Measurements from ENCODE around the gene CTTN. TPM values are rescaled to one million over a fixed set of nuclear protein-coding genes. Genes with fewer than 3 reads are reported as not detected.

The CTTN gene
- total and polyA plus RNA-seq, 2 of the 8 experiments (the other 6 are each of a cell fraction or from before 2014, with no cell fraction given), result 84.6 to 216 TPM

- no peak overlapping the region for H2BK12ac ChIP-seq (ENCODE audit: low read depth, low read length)
- CTCF ChIA-PET (ENCODE audit: partially characterized antibody), result interaction anchor here (1.3 kb wide), 1 partner anchor 15 kb away, joined by 4 read pairs; no protein-coding TSS in a partner anchor
- no peak overlapping the region for H3K23ac ChIP-seq (ENCODE audit: insufficient read length)
- H2BK15ac ChIP-seq (ENCODE audit: low read length), result no peak overlapping the region
- no peaks in the 10 kb centered on the region for H3K36me3 ChIP-seq (ENCODE audit: control insufficient read depth in 2 of 4, insufficient read depth in 4 of 4, low read length in 3 of 4)
- no peak overlapping the region for H4K91ac ChIP-seq (replicated peaks; ENCODE audit: insufficient read length, low read length)
- H3K14ac ChIP-seq (ENCODE audit: insufficient read length), result no peak overlapping the region
- no peak overlapping the region for H2BK20ac ChIP-seq (ENCODE audit: low read length)
- no peaks in the 10 kb centered on the region for H3K79me1 ChIP-seq (ENCODE audit: low read depth, low read length)
- H3K9ac ChIP-seq (replicated peaks in 1 of 4; ENCODE audit: extremely low read depth in 1 of 4, low read depth in 3 of 4, low read length in 3 of 4), result no peak overlapping the region
- no peaks in the 10 kb centered on the region for H4K20me1 ChIP-seq (replicated peaks in 1 of 2; ENCODE audit: control insufficient read depth in 1 of 2, insufficient read depth in 2 of 2, low read length in 2 of 2)
- no peak overlapping the region for H3K4me2 ChIP-seq (ENCODE audit: insufficient read depth in 1 of 2, low read depth in 2 of 2, low read length in 2 of 2)
- no peak overlapping the region for H3K4me3 ChIP-seq (ENCODE audit: extremely low read depth in 1 of 4, insufficient read depth in 2 of 4, low read depth in 3 of 4, low read length in 4 of 4)
- H3K9me3 ChIP-seq (ENCODE audit: insufficient read depth in 2 of 2, low read depth in 1 of 2, low read length in 1 of 2), result peaks cover 0 to 4% of the 10 kb centered on the region in 2 experiments; a peak in 2 of 4 replicates
- H3K56ac ChIP-seq (replicated peaks; ENCODE audit: insufficient read length, low read depth, low read length), result no peak overlapping the region
- no peak overlapping the region for H2AFZ ChIP-seq (ENCODE audit: low read length)
- H3K4ac ChIP-seq (replicated peaks; ENCODE audit: insufficient read length, low read depth, low read length), result no peak overlapping the region
- POLR2A ChIA-PET (ENCODE audit: partially characterized antibody), result no interaction called here
- no peak for DNase-seq (ENCODE audit: low read depth in 1 of 2, low spot score in 2 of 2)
- H3K18ac ChIP-seq (ENCODE audit: extremely low read depth, low read length), result no peak overlapping the region; the same call in 1 of the 2 replicates
- H4K8ac ChIP-seq (ENCODE audit: extremely low read depth, insufficient read depth, low read length), result no peak overlapping the region
- H2BK5ac ChIP-seq (ENCODE audit: low read depth, low read length), result no peak overlapping the region
- H3K27me3 ChIP-seq (replicated peaks in 1 of 4; ENCODE audit: control insufficient read depth in 3 of 4, extremely low read depth in 1 of 4, insufficient read depth in 3 of 4, low read length in 3 of 4), result 0 out of 7 replicates have a peak, but pooled peaks cover 0 to 2% (median 0%) of the 10 kb centered on the region in 4 experiments
- no peaks in the 10 kb centered on the region for H3K23me2 ChIP-seq (ENCODE audit: low read depth, low read length)
- no peaks in the 10 kb centered on the region for H3K79me2 ChIP-seq (ENCODE audit: control insufficient read depth in 1 of 2, insufficient read depth in 2 of 2, low read length in 2 of 2)
- 100% methylated on average over 1 of the region's 1 CpG; no CpG with 5 or more reads in 1 of the 2 experiments for WGBS, 2 experiments (ENCODE audit: extremely low coverage in 1 of 2, insufficient coverage in 1 of 2, insufficient read length in 1 of 2, insufficient replicate concordance in 2 of 2, low coverage in 1 of 2, low lambda C conversion rate in 2 of 2, missing lambda C conversion rate in 1 of 2)
- no peak overlapping the region for H2BK120ac ChIP-seq (replicated peaks; ENCODE audit: low read depth, low read length)
- no peak overlapping the region for H3K27ac ChIP-seq (ENCODE audit: low read depth, low read length)
- H4K5ac ChIP-seq (ENCODE audit: insufficient read length, low read depth, low read length), result no peak overlapping the region
- no peak for FAIRE-seq
- H2AK5ac ChIP-seq (ENCODE audit: low read depth, low read length), result no peak overlapping the region
- H3K4me1 ChIP-seq (replicated peaks in 1 of 4; ENCODE audit: control insufficient read depth in 3 of 4, insufficient read depth in 4 of 4, low read length in 3 of 4), result peaks cover 0 to 3% (median 0%) of the 10 kb centered on the region in 4 experiments; a peak in 2 of 7 replicates
- TF ChIP-seq GTF2F1 (IDR thresholded peaks at IDR 0.05; ENCODE audit: borderline replicate concordance, low read depth, low read length) (no peak), GABPA (IDR thresholded peaks at IDR 0.05; ENCODE audit: borderline replicate concordance, insufficient read depth, low read length) (no peak), TEAD4 (IDR thresholded peaks at IDR 0.05; ENCODE audit: low read depth, low read length) (no peak), SP1 (IDR thresholded peaks at IDR 0.05; ENCODE audit: low read depth, low read length) (no peak), KDM4A (IDR thresholded peaks at IDR 0.05; ENCODE audit: low read depth, low read length, severe bottlenecking) (no peak), CHD2 (IDR thresholded peaks at IDR 0.05; ENCODE audit: low read length) (no peak), RBBP5 (IDR thresholded peaks at IDR 0.05; ENCODE audit: borderline replicate concordance, low read depth, low read length) (no peak), PHF8 (conservative IDR thresholded peaks at IDR 0.05; ENCODE audit: low read depth, low read length) (no peak), SRF (IDR thresholded peaks at IDR 0.05; ENCODE audit: low read depth, low read length) (no peak), SUZ12 (IDR thresholded peaks at IDR 0.05; ENCODE audit: low read length) (no peak), ZNF274 (IDR thresholded peaks at IDR 0.05; ENCODE audit: borderline replicate concordance, extremely low read depth, low read length) (no peak), RAD21 (IDR thresholded peaks at IDR 0.05 in 1 of 2, conservative IDR thresholded peaks at IDR 0.05 in 1 of 2; ENCODE audit: low read depth in 2 of 2, low read length in 2 of 2) (no peak), RFX5 (IDR thresholded peaks at IDR 0.05; ENCODE audit: borderline replicate concordance, low read depth, low read length) (no peak)
- TF ChIP-seq, protein P1, sequence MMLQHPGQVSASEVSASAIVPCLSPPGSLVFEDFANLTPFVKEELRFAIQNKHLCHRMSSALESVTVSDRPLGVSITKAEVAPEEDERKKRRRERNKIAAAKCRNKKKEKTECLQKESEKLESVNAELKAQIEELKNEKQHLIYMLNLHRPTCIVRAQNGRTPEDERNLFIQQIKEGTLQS (IDR thresholded peaks at IDR 0.05; ENCODE audit: insufficient read depth, low read depth, low read length), result no peak
These were observed 57.0 kb downstream of the CTTN start for GRCh38 chr11:70455354-70455753.

Measured in H1 (cell line).